IMR-90 (cell line): ENCODE data around the gene OR4K13. TPM values are rescaled to one million over a fixed set of nuclear protein-coding genes. Genes with fewer than 3 reads are reported as not detected.

Source experiments
- ATAC-seq: fragments of 200-7000 bp; cut with Tn5 transposase; 2 replicates; pipeline ENCODE4 v1.9.1; 2020; ENCODE audit warnings: low read depth, mild to moderate bottlenecking, moderate library complexity
- BruUV-seq: library from RNA; stranded (reverse); fragments of 400-500 nt; replicated peaks from 2 replicates; lab custom pipeline; 2021; lab: Mats Ljungman, UMichigan
- CTCF ChIA-PET: fragments of 300-600 bp; formaldehyde crosslinking; extraction: SDS; loops from one replicate; lab custom pipeline; 2021; ENCODE audit warnings: antibody characterized with exemption; lab: Yijun Ruan, JAX
- POLR2A ChIA-PET: fragments of 300-600 bp; sonication (Branson Sonifier 250); formaldehyde crosslinking; loops from one replicate; lab custom pipeline; 2022; ENCODE audit warnings: antibody characterized with exemption; ENCODE audit not compliant: unreplicated experiment; lab: Charles Lee
- DNase-seq: peaks from one replicate; pipeline ENCODE4 v3.0.0; 2013
- H2AFZ ChIP-seq: replicated peaks from 2 replicates; pipeline ENCODE3; 2013; ENCODE audit warnings: low read length, mild to moderate bottlenecking; ENCODE audit not compliant: poor library complexity
- H2AK5ac ChIP-seq: 2 replicates; pipeline ENCODE4 v1.6.1; 2013; ENCODE audit warnings: low read depth, low read length, inconsistent platforms
- H2AK9ac ChIP-seq: replicated peaks from 2 replicates; pipeline ENCODE3; 2013; ENCODE audit warnings: mild to moderate bottlenecking, low read depth, low read length, moderate library complexity; ENCODE audit not compliant: poor library complexity
- H2BK120ac ChIP-seq: 2 replicates; pipeline ENCODE4 v1.6.1; 2013; ENCODE audit warnings: low read depth, low read length, inconsistent platforms
- H2BK15ac ChIP-seq: 3 replicates; pipeline ENCODE4 v1.6.1; 2013; ENCODE audit warnings: low read depth, low read length, inconsistent platforms
- H2BK20ac ChIP-seq: 2 replicates; pipeline ENCODE4 v1.6.1; 2013; ENCODE audit warnings: low read depth, mild to moderate bottlenecking, inconsistent platforms, low read length, moderate library complexity
- H2BK5ac ChIP-seq: 2 replicates; pipeline ENCODE4 v1.6.1; 2013; ENCODE audit warnings: mild to moderate bottlenecking, low read depth, low read length, inconsistent platforms; ENCODE audit not compliant: poor library complexity, severe bottlenecking
- H3K14ac ChIP-seq: replicated peaks from 2 replicates; pipeline ENCODE4 v1.6.1; 2013; ENCODE audit warnings: low read depth, low read length, inconsistent platforms
- H3K18ac ChIP-seq: 2 replicates; pipeline ENCODE4 v1.6.1; 2013; ENCODE audit warnings: low read depth, low read length, control low read depth
- H3K23ac ChIP-seq: 2 replicates; pipeline ENCODE4 v1.6.1; 2013; ENCODE audit warnings: low read depth, low read length, inconsistent platforms
- H3K27ac ChIP-seq: 2 replicates; pipeline ENCODE4 v1.5.1; 2013; ENCODE audit warnings: mild to moderate bottlenecking, control low read depth, low read length; ENCODE audit not compliant: insufficient read depth
- H3K27me3 ChIP-seq: 2 replicates; pipeline ENCODE4 v1.6.1; 2013; ENCODE audit warnings: low read length; ENCODE audit not compliant: control insufficient read depth, insufficient read depth
- H3K36me3 ChIP-seq: 2 replicates; pipeline ENCODE4 v1.6.1; 2013; ENCODE audit warnings: low read length, mixed read lengths; ENCODE audit not compliant: control insufficient read depth, insufficient read depth
- H3K4ac ChIP-seq: 2 replicates; pipeline ENCODE4 v1.6.1; 2013; ENCODE audit warnings: low read depth, low read length, inconsistent platforms
- H3K4me1 ChIP-seq: 2 replicates; pipeline ENCODE4 v1.6.1; 2013; ENCODE audit warnings: low read length, mixed read lengths; ENCODE audit not compliant: control insufficient read depth, insufficient read depth
- H3K4me2 ChIP-seq: 2 replicates; pipeline ENCODE4 v1.6.1; 2013; ENCODE audit warnings: low read depth, mild to moderate bottlenecking, control low read depth, low read length, moderate library complexity
- H3K4me3 ChIP-seq: 2 replicates; pipeline ENCODE4 v1.5.1; 2013; ENCODE audit warnings: low read depth, mild to moderate bottlenecking, control low read depth, low read length, moderate library complexity; ENCODE audit not compliant: insufficient read depth
- H3K56ac ChIP-seq: 2 replicates; pipeline ENCODE4 v1.6.1; 2013; ENCODE audit warnings: low read length, inconsistent platforms; ENCODE audit not compliant: insufficient read depth; ENCODE audit errors: extremely low read depth
- H3K79me1 ChIP-seq, 2 experiments: 2 replicates each; pipeline ENCODE4 v1.6.1; 2013; ENCODE audit warnings: low read length in 2 of 2, inconsistent platforms in 1 of 2, low read depth in 1 of 2
- H3K9ac ChIP-seq: 2 replicates; pipeline ENCODE4 v1.6.1; 2013; ENCODE audit warnings: low read depth, low read length, control low read depth
- H3K9me1 ChIP-seq: 2 replicates; pipeline ENCODE4 v1.6.1; 2013; ENCODE audit warnings: low read length, inconsistent platforms; ENCODE audit not compliant: insufficient read depth
- H3K9me3 ChIP-seq: 2 replicates; pipeline ENCODE4 v1.6.1; 2013; ENCODE audit warnings: low read length; ENCODE audit not compliant: control insufficient read depth, insufficient read depth
- H4K20me1 ChIP-seq: 2 replicates; pipeline ENCODE4 v1.6.1; 2013; ENCODE audit warnings: low read length, inconsistent platforms; ENCODE audit not compliant: insufficient read depth
- H4K5ac ChIP-seq: 2 replicates; pipeline ENCODE4 v1.6.1; 2013; ENCODE audit warnings: mild to moderate bottlenecking, low read depth, low read length, control low read depth
- H4K8ac ChIP-seq, 2 experiments: 2 replicates each; pipeline ENCODE4 v1.6.1; 2013; ENCODE audit warnings: low read depth in 2 of 2, low read length in 2 of 2, control low read depth in 1 of 2, inconsistent platforms in 1 of 2
- H4K91ac ChIP-seq: 2 replicates; pipeline ENCODE4 v1.6.1; 2013; ENCODE audit warnings: low read depth, low read length, inconsistent platforms; ENCODE audit not compliant: insufficient read depth
- BHLHE40 ChIP-seq: fragments of 150-350 bp; IDR thresholded peaks from 2 replicates; pipeline ENCODE4 v1.6.1; 2016; ENCODE audit warnings: mild to moderate bottlenecking, low read depth, low read length
- CEBPB ChIP-seq: IDR thresholded peaks from 2 replicates; pipeline ENCODE4 v1.6.1; 2012; ENCODE audit warnings: low read depth, low read length, improper control_type of control experiment
- CHD1 ChIP-seq: IDR thresholded peaks from 2 replicates; pipeline ENCODE4 v1.6.1; 2012; ENCODE audit warnings: low read depth, low read length, improper control_type of control experiment
- CTCF ChIP-seq: conservative IDR thresholded peaks from 2 replicates; pipeline ENCODE4 v1.5.1; 2012; ENCODE audit warnings: mild to moderate bottlenecking, low read depth, low read length, improper control_type of control experiment
- ELK1 ChIP-seq: fragments of 150-350 bp; IDR thresholded peaks from 2 replicates; pipeline ENCODE4 v1.6.1; 2016; ENCODE audit warnings: low read depth, mild to moderate bottlenecking, low read length, moderate library complexity, borderline replicate concordance
- FOS ChIP-seq: fragments of 150-350 bp; IDR thresholded peaks from 2 replicates; pipeline ENCODE4 v1.6.1; 2016; ENCODE audit warnings: low read depth, low read length
- MAFK ChIP-seq: IDR thresholded peaks from 2 replicates; pipeline ENCODE4 v1.6.1; 2012; ENCODE audit warnings: low read depth, low read length, improper control_type of control experiment
- MAZ ChIP-seq: IDR thresholded peaks from 2 replicates; pipeline ENCODE4 v1.6.1; 2012; ENCODE audit warnings: low read depth, mild to moderate bottlenecking, low read length, improper control_type of control experiment, moderate library complexity, borderline replicate concordance
- MXI1 ChIP-seq: IDR thresholded peaks from 2 replicates; pipeline ENCODE4 v1.6.1; 2012; ENCODE audit warnings: low read depth, mild to moderate bottlenecking, low read length, moderate library complexity, borderline replicate concordance
- NFE2L2 ChIP-seq: fragments of 150-350 bp; IDR thresholded peaks from 2 replicates; pipeline ENCODE4 v1.6.1; 2016; ENCODE audit warnings: low read depth, mild to moderate bottlenecking, low read length
- POLR2A ChIP-seq: IDR thresholded peaks from 2 replicates; pipeline ENCODE4 v1.6.1; 2012; ENCODE audit warnings: mild to moderate bottlenecking, low read depth, low read length
- RAD21 ChIP-seq: IDR thresholded peaks from 2 replicates; pipeline ENCODE4 v1.6.1; 2012; ENCODE audit warnings: low read length, improper control_type of control experiment
- RCOR1 ChIP-seq: IDR thresholded peaks from 2 replicates; pipeline ENCODE4 v1.6.1; 2012; ENCODE audit warnings: mild to moderate bottlenecking, low read length, improper control_type of control experiment; ENCODE audit not compliant: insufficient replicate concordance
- RFX5 ChIP-seq: IDR thresholded peaks from 2 replicates; pipeline ENCODE4 v1.8.0; 2012; ENCODE audit warnings: low read depth, mild to moderate bottlenecking, low read length, moderate library complexity
- SMC3 ChIP-seq: fragments of 150-350 bp; IDR thresholded peaks from 2 replicates; pipeline ENCODE4 v1.6.1; 2016; ENCODE audit warnings: low read depth, mild to moderate bottlenecking, antibody characterized with exemption, low read length, moderate library complexity
- USF2 ChIP-seq: fragments of 150-350 bp; IDR thresholded peaks from 2 replicates; pipeline ENCODE4 v1.6.1; 2017; ENCODE audit warnings: mild to moderate bottlenecking, antibody characterized with exemption, low read length, low read depth
- dilution Hi-C: fragments of 300-500 bp; cut with HindIII; formaldehyde crosslinking; loops from one replicate; pipeline ENCODE4 v1.14.3; 2018; ENCODE audit warnings: low sequenced_read_pairs; ENCODE audit not compliant: unreplicated experiment
- in situ Hi-C: fragments of 300-500 bp; cut with MboI; formaldehyde crosslinking; loops from 3 replicates; pipeline ENCODE4 v1.14.3; 2019; ENCODE audit warnings: low sequenced_read_pairs, inconsistent platforms, mixed read lengths
- intact Hi-C: fragments of 100-400 bp; cut with micrococcal nuclease; formaldehyde crosslinking; loops from 2 replicates; pipeline ENCODE4 v1.10.0; 2022
- polyA plus RNA-seq, 3 experiments: library from polyadenylated mRNA; depleted of rRNA; stranded (reverse); fragments of >200 nt; gene quantifications; 2 replicates each; pipeline ENCODE4 v1.2.3, GENCODE V29; 2012; ENCODE audit warnings: low replicate concordance in 1 of 3
- total RNA-seq: library from RNA; depleted of rRNA; stranded (reverse); fragments of >200 nt; gene quantifications from 2 replicates; pipeline ENCODE4 v1.2.3, GENCODE V29; 2012

Gene OR4K13
- total and polyA plus RNA-seq, 2 of the 4 experiments (the other 2 are of a cell fraction) = not detected

- Histone ChIP-seq H4K5ac (no peak overlapping the region), H3K36me3 (no peaks in the 10 kb centered on the region), H3K27me3 (no peaks in the 10 kb centered on the region), H3K4me2 (no peak overlapping the region), H4K8ac (no peak overlapping the region), H2BK5ac (no peak overlapping the region), H2BK15ac (no peak overlapping the region), H3K9me1 (no peaks in the 10 kb centered on the region), H2AK5ac (no peak overlapping the region), H3K4me1 (no peaks in the 10 kb centered on the region), H3K9ac (no peak overlapping the region), H3K4me3 (no peak overlapping the region), H3K14ac (no peak overlapping the region), H3K9me3 (0 out of 2 replicates have a peak, but pooled peaks cover 2% of the 10 kb centered on the region), H2BK120ac (no peak overlapping the region), H2AK9ac (no peak overlapping the region), H2AFZ (no peak overlapping the region), H3K23ac (no peak overlapping the region), H3K18ac (no peak overlapping the region), H3K4ac (no peak overlapping the region), H3K27ac (no peak overlapping the region), H4K20me1 (no peaks in the 10 kb centered on the region), H2BK20ac (no peak overlapping the region), H4K91ac (no peak overlapping the region), H3K79me1 (no peaks in the 10 kb centered on the region), H3K56ac (no peak overlapping the region)
- no TSS peak for BruUV-seq
- intact Hi-C loops (no loop called here), dilution Hi-C loops (no loop called here), in situ Hi-C loops (no loop called here)
- ATAC-seq = no peak
- no peak for DNase-seq
- CTCF ChIA-PET = no interaction called here
- TF ChIP-seq MAZ (no peak), CHD1 (no peak), SMC3 (no peak), MXI1 (no peak), POLR2A (no peak), FOS (no peak), MAFK (no peak), ELK1 (no peak), USF2 (no peak), RCOR1 (no peak), CTCF (no peak), RAD21 (no peak), BHLHE40 (no peak), CEBPB (no peak), RFX5 (no peak), NFE2L2 (no peak)
- POLR2A ChIA-PET = no interaction called here
Observed at GRCh38 chr14:20008156-20008555, 27.7 kb downstream of the OR4K13 start.
